Glomerular endothelial cell (primary cell): ENCODE data around the gene DGCR6L. TPM values are rescaled to one million over a fixed set of nuclear protein-coding genes. Genes with fewer than 3 reads are reported as not detected.
"Not testable (repeated sequence)": the region's sequence is repeated elsewhere in the genome, so short reads cannot be mapped to it uniquely, and the experiment has no call there.

Experiments
- DNase-seq: peaks from one replicate; pipeline ENCODE4 v3.0.0-alpha.2; 2011; ENCODE audit warnings: low read depth, low spot score; ENCODE audit errors: extremely low read depth
- total RNA-seq: library from RNA; depleted of rRNA; stranded (reverse); fragments of >200 nt; gene quantifications from 2 replicates; pipeline ENCODE4 v1.2.3, GENCODE V29; 2015

Gene DGCR6L
- total RNA-seq, 1 donor from 2014 or later: 67.8 TPM

- no peak for DNase-seq
These were observed 24.4 kb downstream of the DGCR6L start for GRCh38 chr22:20295262-20296064.

GRCh38 chr22:20292673-20293232, 27.1 kb downstream of the DGCR6L start:
- DNase-seq: no peak

- no peak for DNase-seq
These were observed 27.8 kb downstream of the DGCR6L start for GRCh38 chr22:20292108-20292507.

GRCh38 chr22:20291604-20292063, 28.2 kb downstream of the DGCR6L start:
- DNase-seq: no peak

- DNase-seq: no peak
These were observed 28.6 kb downstream of the DGCR6L start for GRCh38 chr22:20291249-20291586.

GRCh38 chr22:20290578-20291248, 29.1 kb downstream of the DGCR6L start:
- no peak for DNase-seq

GRCh38 chr22:20290045-20290392, 29.8 kb downstream of the DGCR6L start:
- no peak for DNase-seq

- DNase-seq: not testable (repeated sequence)
These were observed 30.4 kb downstream of the DGCR6L start for GRCh38 chr22:20289182-20290044.

- not testable (repeated sequence) for DNase-seq
These were observed 33.0 kb downstream of the DGCR6L start for GRCh38 chr22:20286784-20287423.

- not testable (repeated sequence) for DNase-seq
These were observed 33.6 kb downstream of the DGCR6L start for GRCh38 chr22:20286312-20286660.

GRCh38 chr22:20285473-20286311, 34.2 kb downstream of the DGCR6L start:
- DNase-seq: not testable (repeated sequence)

GRCh38 chr22:20284471-20285086, 35.3 kb downstream of the DGCR6L start:
- no peak for DNase-seq

- DNase-seq: no peak
These were observed 36.2 kb downstream of the DGCR6L start for GRCh38 chr22:20283674-20284066.

- no peak for DNase-seq
These were observed 36.8 kb downstream of the DGCR6L start for GRCh38 chr22:20282901-20283673.

GRCh38 chr22:20281891-20282290, 38.0 kb downstream of the DGCR6L start:
- DNase-seq: no peak

- not testable (repeated sequence) for DNase-seq
These were observed 38.4 kb downstream of the DGCR6L start for GRCh38 chr22:20281473-20281872.

GRCh38 chr22:20280866-20281265, 39.0 kb downstream of the DGCR6L start:
- no peak for DNase-seq

- not testable (repeated sequence) for DNase-seq
These were observed 39.7 kb downstream of the DGCR6L start for GRCh38 chr22:20280163-20280562.
